Neural cell (in vitro differentiated cells): ENCODE data around the gene FHL3. TPM values are rescaled to one million over a fixed set of nuclear protein-coding genes. Genes with fewer than 3 reads are reported as not detected.

Experiments used
- H2AFZ ChIP-seq: fragments of 200-600, 300-800 bp; sonication (generic), shearing (Covaris generic); 2 replicates; pipeline ENCODE4 v1.6.0; 2014; ENCODE audit warnings: low read depth, mild to moderate bottlenecking, antibody characterized with exemption, low read length, moderate library complexity
- H3F3A ChIP-seq: fragments of 200-600 bp; shearing (Covaris generic); 2 replicates; pipeline ENCODE4 v1.6.1; 2016; ENCODE audit warnings: mild to moderate bottlenecking, moderate library complexity, mixed read lengths, antibody characterized with exemption, low read length; ENCODE audit not compliant: insufficient read depth, poor library complexity, severe bottlenecking
- H3K27ac ChIP-seq: fragments of 200-600, 300-800 bp; sonication (generic), shearing (Covaris generic); 2 replicates; pipeline ENCODE4 v1.5.1; 2014; ENCODE audit warnings: mild to moderate bottlenecking, low read length, moderate library complexity
- H3K27me3 ChIP-seq: fragments of 300-800, 200-600 bp; sonication (generic), shearing (Covaris generic); 2 replicates; pipeline ENCODE4 v1.6.0; 2014; ENCODE audit warnings: mild to moderate bottlenecking, low read depth, low read length, moderate library complexity; ENCODE audit not compliant: insufficient read depth
- H3K36me3 ChIP-seq: fragments of 300-800, 200-600 bp; sonication (generic), shearing (Covaris generic); 2 replicates; pipeline ENCODE4 v1.5.1; 2014; ENCODE audit warnings: mild to moderate bottlenecking, antibody characterized with exemption, low read length, moderate library complexity; ENCODE audit not compliant: insufficient read depth
- H3K4me2 ChIP-seq: fragments of 300-800, 200-600 bp; sonication (generic), shearing (Covaris generic); 2 replicates; pipeline ENCODE4 v1.6.0; 2014; ENCODE audit warnings: mild to moderate bottlenecking, low read length
- H3K4me3 ChIP-seq: fragments of 300-800, 200-600 bp; sonication (generic), shearing (Covaris generic); 2 replicates; pipeline ENCODE4 v1.5.1; 2014; ENCODE audit warnings: mild to moderate bottlenecking, low read length, moderate library complexity
- H3K79me2 ChIP-seq: fragments of 200-600 bp; shearing (Covaris generic); replicated peaks from 2 replicates; pipeline ENCODE4 v1.6.0; 2014; ENCODE audit warnings: mild to moderate bottlenecking, low read length, moderate library complexity; ENCODE audit not compliant: insufficient read depth
- H3K9ac ChIP-seq: fragments of 300-800, 200-600 bp; sonication (generic), shearing (Covaris generic); 2 replicates; pipeline ENCODE4 v1.6.1; 2016; ENCODE audit warnings: mild to moderate bottlenecking, low read length, mixed read lengths
- H3K9me2 ChIP-seq: fragments of 200-600 bp; shearing (Covaris generic); 2 replicates; pipeline ENCODE4 v1.6.1; 2016; ENCODE audit warnings: mild to moderate bottlenecking, low read length, mixed read lengths; ENCODE audit not compliant: insufficient read depth
- H3K9me3 ChIP-seq: fragments of 200-600, 300-800 bp; sonication (generic), shearing (Covaris generic); 2 replicates; pipeline ENCODE4 v1.6.1; 2016; ENCODE audit warnings: mild to moderate bottlenecking, mixed run types, low read length, moderate library complexity, mixed read lengths
- H4K20me1 ChIP-seq: fragments of 200-600 bp; shearing (Covaris generic); 2 replicates; pipeline ENCODE4 v1.6.1; 2016; ENCODE audit warnings: mild to moderate bottlenecking, mixed run types; ENCODE audit not compliant: insufficient read depth
- CTCF ChIP-seq: fragments of 450-650 bp; IDR thresholded peaks from 2 replicates; pipeline ENCODE4 v1.5.1; 2014; ENCODE audit warnings: antibody characterized with exemption, mild to moderate bottlenecking, moderate library complexity; ENCODE audit not compliant: poor library complexity, severe bottlenecking
- EP300 ChIP-seq: fragments of 450-650 bp; conservative IDR thresholded peaks from 2 replicates; pipeline ENCODE4 v1.6.1; 2014; ENCODE audit warnings: antibody characterized with exemption, mild to moderate bottlenecking, moderate library complexity; ENCODE audit not compliant: poor library complexity, severe bottlenecking
- EZH2 ChIP-seq: fragments of 200-600, 300-800 bp; shearing (Covaris generic), sonication (generic); IDR thresholded peaks from 2 replicates; pipeline ENCODE4 v1.6.1; 2014; ENCODE audit warnings: antibody characterized with exemption, low read length, borderline replicate concordance, mild to moderate bottlenecking; ENCODE audit not compliant: insufficient read depth, poor library complexity, severe bottlenecking
- MXI1 ChIP-seq: fragments of 450-650 bp; conservative IDR thresholded peaks from 2 replicates; pipeline ENCODE4 v1.6.1; 2014; ENCODE audit warnings: antibody characterized with exemption, mild to moderate bottlenecking; ENCODE audit not compliant: poor library complexity, severe bottlenecking
- POLR2AphosphoS5 ChIP-seq: IDR thresholded peaks from 2 replicates; pipeline ENCODE4 v1.6.1; 2012
- RAD21 ChIP-seq: fragments of 450-650 bp; conservative IDR thresholded peaks from 2 replicates; pipeline ENCODE4 v1.6.1; 2014; ENCODE audit warnings: antibody characterized with exemption, mild to moderate bottlenecking, moderate library complexity
- REST ChIP-seq: IDR thresholded peaks from 2 replicates; pipeline ENCODE4 v1.6.1; 2012; ENCODE audit warnings: borderline replicate concordance
- SMC3 ChIP-seq: fragments of 450-650 bp; conservative IDR thresholded peaks from 2 replicates; pipeline ENCODE4 v1.6.1; 2014; ENCODE audit warnings: antibody characterized with exemption, mild to moderate bottlenecking, moderate library complexity; ENCODE audit not compliant: poor library complexity
- TAF1 ChIP-seq: IDR thresholded peaks from 2 replicates; pipeline ENCODE4 v1.6.1; 2012; ENCODE audit warnings: low read depth
- polyA plus RNA-seq: library from polyadenylated mRNA; depleted of rRNA; stranded (reverse); fragments of >200 nt; gene quantifications from 2 replicates; pipeline ENCODE4 v1.2.3, GENCODE V29; 2014

Gene FHL3
- polyA plus RNA-seq, 1 donor from 2014 or later: 3.5 TPM

- H3K27me3 ChIP-seq: peaks cover 6% of the 10 kb centered on the region
- H4K20me1 ChIP-seq: no peaks in the 10 kb centered on the region
- H3K27ac ChIP-seq: no peak overlapping the region
- no peak overlapping the region for H3K4me3 ChIP-seq
- H3F3A ChIP-seq: no peaks in the 10 kb centered on the region
- no peak for TF ChIP-seq EP300
- TF ChIP-seq REST: no peak
- TF ChIP-seq POLR2AphosphoS5: no peak
- no peak for TF ChIP-seq TAF1
- TF ChIP-seq EZH2: no peak
- no peak for TF ChIP-seq CTCF
- TF ChIP-seq MXI1: no peak
- TF ChIP-seq SMC3: no peak
- no peak for TF ChIP-seq RAD21
- no peaks in the 10 kb centered on the region for H3K9me3 ChIP-seq
- H3K9ac ChIP-seq: no peak overlapping the region
- no peaks in the 10 kb centered on the region for H3K79me2 ChIP-seq
- H3K36me3 ChIP-seq: no peaks in the 10 kb centered on the region
- H2AFZ ChIP-seq: no peak overlapping the region
- H3K4me2 ChIP-seq: no peak overlapping the region
- H3K9me2 ChIP-seq: no peaks in the 10 kb centered on the region
Measured at GRCh38 chr1:37994886-37995566, 10.3 kb downstream of the FHL3 start.

DNA sequence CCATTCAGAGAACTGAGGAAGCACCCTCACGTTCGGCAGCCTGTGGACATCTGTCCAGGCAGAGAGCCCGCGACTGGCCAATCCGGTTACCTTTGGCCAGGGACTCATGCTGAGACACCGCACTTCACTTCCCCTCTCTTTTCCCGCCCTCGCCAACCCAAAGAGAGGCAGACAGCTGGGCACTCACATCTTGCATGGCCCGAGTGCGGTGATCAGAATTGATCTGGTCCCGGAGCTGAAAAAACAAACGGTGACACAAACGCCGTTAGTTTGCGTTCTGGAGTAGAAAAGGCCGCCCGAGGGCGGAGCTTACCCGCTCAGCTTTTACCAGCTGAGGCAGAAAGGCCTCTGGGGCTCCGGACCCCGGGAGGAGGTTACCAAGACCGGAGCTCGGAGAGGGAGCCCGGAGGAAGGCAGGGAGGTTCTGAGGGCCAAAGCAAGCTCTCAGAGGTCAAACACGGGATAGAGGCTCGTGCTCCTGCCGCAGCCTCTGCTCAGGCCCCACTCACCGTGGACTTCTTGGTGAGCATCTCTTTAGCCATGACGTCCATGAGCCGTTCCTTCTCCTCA is 15.9 kb downstream of the FHL3 start:
- H3K27ac ChIP-seq: peak overlapping the region; percentile 73
- TF ChIP-seq SMC3 (no peak), RAD21 (no peak)
- H3K27me3 ChIP-seq: no peaks in the 10 kb centered on the region
- peak overlapping the region; percentile 70 for H2AFZ ChIP-seq
- no peaks in the 10 kb centered on the region for H4K20me1 ChIP-seq
- H3K9me3 ChIP-seq: no peaks in the 10 kb centered on the region
- peak overlapping the region; percentile 20 for H3K4me2 ChIP-seq
- peaks cover 7% of the 10 kb centered on the region for H3K36me3 ChIP-seq
- H3K79me2 ChIP-seq: peaks cover 17% of the 10 kb centered on the region
- H3K9me2 ChIP-seq: no peaks in the 10 kb centered on the region
- H3F3A ChIP-seq: no peaks in the 10 kb centered on the region
- H3K9ac ChIP-seq: peak overlapping the region; percentile 82
- peak overlapping the region; percentile 87 for H3K4me3 ChIP-seq
